CD4-positive, alpha-beta memory T cell (primary cell): ENCODE results near the gene GAPDHS. TPM values are rescaled to one million over a fixed set of nuclear protein-coding genes. Genes with fewer than 3 reads are reported as not detected.

Experiments
- CTCF ChIA-PET: fragments of 350-600 bp; sonication (Branson Sonifier 250); formaldehyde crosslinking; loops from one replicate; lab custom pipeline; 2021; ENCODE audit warnings: inconsistent platforms; ENCODE audit not compliant: partially characterized antibody; lab: Charles Lee
- POLR2A ChIA-PET: fragments of 350-600 bp; sonication (Branson Sonifier 250); formaldehyde crosslinking; loops from one replicate; lab custom pipeline; 2021; ENCODE audit not compliant: partially characterized antibody; lab: Charles Lee
- DNase-seq, 5 donors: peaks; one replicate each; pipeline versions ENCODE4 v3.0.0 to v3.0.0-alpha.2; 2020 to 2022; ENCODE audit warnings: mixed read lengths in 1 of 5
- H3K27ac ChIP-seq: one replicate; pipeline ENCODE4 v1.7.0; 2013; ENCODE audit warnings: low read depth, low read length
- H3K27me3 ChIP-seq: 2 replicates; pipeline ENCODE4 v1.7.0; 2013; ENCODE audit warnings: mild to moderate bottlenecking, low read length, moderate library complexity; ENCODE audit not compliant: insufficient read depth
- H3K36me3 ChIP-seq: 2 replicates; pipeline ENCODE4 v1.7.0; 2013; ENCODE audit warnings: mild to moderate bottlenecking, low read length, moderate library complexity; ENCODE audit not compliant: insufficient read depth
- H3K4me1 ChIP-seq: 2 replicates; pipeline ENCODE4 v1.7.0; 2013; ENCODE audit warnings: mild to moderate bottlenecking, low read length, moderate library complexity; ENCODE audit not compliant: insufficient read depth
- H3K4me3 ChIP-seq, 2 donors: one replicate each; pipeline ENCODE4 v1.7.0; 2013; ENCODE audit warnings: low read length in 2 of 2, mild to moderate bottlenecking in 1 of 2
- H3K9me3 ChIP-seq, 2 donors: one replicate each; pipeline ENCODE4 v1.7.0; 2013; ENCODE audit warnings: low read length in 2 of 2, control low read depth in 1 of 2; ENCODE audit not compliant: control insufficient read depth in 1 of 2
- H3K27ac Mint-ChIP-seq, 7 donors: one replicate each; pipeline ENCODE4 v1.8.0; 2020 to 2021; ENCODE audit warnings: mixed read lengths in 7 of 7, mild to moderate bottlenecking in 6 of 7, inconsistent platforms in 3 of 7, moderate library complexity in 3 of 7
- H3K27me3 Mint-ChIP-seq, 2 donors: one replicate each; pipeline ENCODE4 v1.8.0; 2020 to 2021; ENCODE audit warnings: mixed read lengths in 2 of 2
- H3K36me3 Mint-ChIP-seq, 2 donors: one replicate each; pipeline ENCODE4 v1.8.0; 2020 to 2021; ENCODE audit warnings: mixed read lengths in 2 of 2, inconsistent platforms in 1 of 2, mild to moderate bottlenecking in 1 of 2
- H3K4me1 Mint-ChIP-seq, 4 donors: one replicate each; pipeline ENCODE4 v1.8.0; 2020 to 2021; ENCODE audit warnings: mixed read lengths in 4 of 4, mild to moderate bottlenecking in 1 of 4
- H3K4me3 Mint-ChIP-seq, 8 donors: one replicate each; pipeline ENCODE4 v1.8.0; 2020 to 2021; ENCODE audit warnings: mixed read lengths in 8 of 8, mild to moderate bottlenecking in 7 of 8, moderate library complexity in 6 of 8, inconsistent platforms in 3 of 8
- H3K9me3 Mint-ChIP-seq, 8 donors: one replicate each; pipeline ENCODE4 v1.8.0; 2020 to 2021; ENCODE audit warnings: mixed read lengths in 8 of 8, mild to moderate bottlenecking in 5 of 8, inconsistent platforms in 3 of 8, moderate library complexity in 1 of 8
- intact Hi-C: fragments of 100-400 bp; cut with micrococcal nuclease; formaldehyde crosslinking; loops from one replicate; pipeline ENCODE4 v1.15.1; 2023
- polyA plus RNA-seq, 2 donors: library from polyadenylated mRNA; unstranded; fragments of 300-500 nt; fragmentation: Illumina TruSeq; gene quantifications; one replicate each; pipeline ENCODE4 v1.2.3, GENCODE V29; 2021
- total RNA-seq, 2 experiments: library from RNA; stranded (reverse); gene quantifications; one replicate each; pipeline ENCODE4 v1.2.3, GENCODE V29; 2021

GAPDHS gene
- total and polyA plus RNA-seq, 4 experiments from 2014 or later, result not detected

GRCh38 chr19:35561436-35561835 is 28.2 kb downstream of the GAPDHS start:
- Mint-ChIP-seq H3K4me1 (peaks cover 7 to 13% (median 9%) of the 10 kb centered on the region in 4 donors), H3K4me3 (no peak overlapping the region), H3K27ac (peak overlapping the region in 1 of 7 donors; percentile 57), H3K27me3 (peaks cover 35 to 40% of the 10 kb centered on the region in 2 donors), H3K9me3 (peaks cover 0 to 2% (median 0%) of the 10 kb centered on the region in 8 donors), H3K36me3 (no peaks in the 10 kb centered on the region)
- H3K9me3 ChIP-seq, result no peaks in the 10 kb centered on the region
- ChIA-PET CTCF (no interaction called here), POLR2A (no interaction called here)
- H3K4me3 ChIP-seq, result no peak overlapping the region
- intact Hi-C loops, result no loop called here
- H3K27me3 ChIP-seq, result peaks cover 5% of the 10 kb centered on the region
- no peaks in the 10 kb centered on the region for H3K36me3 ChIP-seq
- no peak overlapping the region for H3K27ac ChIP-seq
- DNase-seq, result no peak
- H3K4me1 ChIP-seq, result peaks cover 12% of the 10 kb centered on the region

- H3K4me3 Mint-ChIP-seq, result no peak overlapping the region
- peaks cover 5% of the 10 kb centered on the region for H3K27me3 ChIP-seq
- H3K27ac Mint-ChIP-seq, result no peak overlapping the region
- DNase-seq, result no peak
- no peaks in the 10 kb centered on the region for H3K36me3 Mint-ChIP-seq
- no peaks in the 10 kb centered on the region for H3K36me3 ChIP-seq
- H3K27ac ChIP-seq, result no peak overlapping the region
- peaks cover 0 to 2% (median 0%) of the 10 kb centered on the region in 8 donors for H3K9me3 Mint-ChIP-seq
- ChIA-PET CTCF (no interaction called here), POLR2A (no interaction called here)
- no peaks in the 10 kb centered on the region for H3K9me3 ChIP-seq
- peaks cover 41 to 44% of the 10 kb centered on the region in 2 donors for H3K27me3 Mint-ChIP-seq
- intact Hi-C loops, result no loop called here
- no peak overlapping the region for H3K4me3 ChIP-seq
- peaks cover 4 to 10% (median 5%) of the 10 kb centered on the region in 4 donors for H3K4me1 Mint-ChIP-seq
- peaks cover 12% of the 10 kb centered on the region for H3K4me1 ChIP-seq
Observed at GRCh38 chr19:35562336-35562735, 29.1 kb downstream of the GAPDHS start.

DNA sequence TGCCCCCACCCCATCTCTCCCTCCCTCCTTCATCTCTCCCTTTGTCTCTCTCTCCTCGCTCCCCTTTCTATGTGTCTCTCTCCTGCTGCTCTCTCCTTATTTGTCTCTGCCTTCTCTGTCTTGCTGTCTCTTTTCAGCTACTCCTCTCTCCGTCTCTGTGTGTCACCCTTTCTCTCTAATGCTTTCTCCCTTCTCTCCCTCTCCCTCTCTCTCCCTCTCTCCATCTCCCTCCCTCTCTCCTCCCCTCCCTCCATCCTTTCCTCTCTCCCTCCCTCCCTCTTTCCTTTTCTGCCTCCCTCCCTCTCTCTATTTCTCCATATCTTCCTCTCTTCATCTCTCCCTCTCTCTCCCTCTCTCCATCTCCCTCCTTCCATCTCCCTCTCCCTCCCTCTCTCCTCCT is 29.5 kb downstream of the GAPDHS start:
- no peak overlapping the region for H3K4me3 Mint-ChIP-seq
- Histone ChIP-seq H3K36me3 (no peaks in the 10 kb centered on the region), H3K4me3 (no peak overlapping the region), H3K9me3 (no peaks in the 10 kb centered on the region), H3K4me1 (peaks cover 11% of the 10 kb centered on the region), H3K27me3 (peaks cover 5% of the 10 kb centered on the region), H3K27ac (no peak overlapping the region)
- peaks cover 3 to 9% (median 5%) of the 10 kb centered on the region in 4 donors for H3K4me1 Mint-ChIP-seq
- H3K9me3 Mint-ChIP-seq, result peaks cover 0 to 2% (median 0%) of the 10 kb centered on the region in 8 donors
- intact Hi-C loops, result no loop called here
- H3K27ac Mint-ChIP-seq, result no peak overlapping the region
- peaks cover 43 to 44% of the 10 kb centered on the region in 2 donors for H3K27me3 Mint-ChIP-seq
- no peaks in the 10 kb centered on the region for H3K36me3 Mint-ChIP-seq
- no peak for DNase-seq
- POLR2A ChIA-PET, result no interaction called here
- CTCF ChIA-PET, result no interaction called here

DNA sequence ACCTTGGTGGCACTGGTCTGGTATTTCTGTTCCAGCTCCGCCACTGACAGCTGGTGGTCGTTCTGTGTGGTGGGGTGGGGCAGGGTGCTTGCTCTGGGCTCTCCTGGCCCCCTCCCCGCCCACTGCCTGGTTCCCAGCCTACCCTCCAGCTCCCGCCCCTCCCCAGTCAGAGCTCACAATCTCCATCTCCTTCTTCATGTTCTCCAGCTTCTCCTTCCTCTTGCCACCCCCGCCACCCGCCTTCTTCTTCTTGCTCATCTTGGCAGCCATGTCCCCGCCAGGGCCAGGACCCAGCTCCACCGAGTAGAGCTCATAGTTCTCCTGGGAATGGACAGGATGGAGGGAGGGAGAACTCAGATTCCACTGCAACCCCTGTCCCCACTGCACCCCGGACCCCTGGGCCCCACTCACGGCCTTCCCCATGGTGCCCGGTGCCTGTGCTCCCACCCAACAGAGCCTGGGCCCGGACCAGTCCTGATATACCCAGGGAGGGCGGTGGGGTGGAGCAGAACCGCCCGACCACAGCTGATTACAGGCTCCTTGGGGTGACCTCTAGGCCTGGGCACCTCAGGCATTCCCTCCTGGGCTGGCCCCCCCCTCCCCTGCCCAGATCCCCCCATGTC is 30.1 kb downstream of the GAPDHS start, which contains the start of gene ATP4A:
ATP4A (minus strand) TSS at position 452 of the 623 bp plus-strand sequence; CDS start at position 423, 29 bp downstream.
- no peak within 1 kb of the TSS for H3K4me3 Mint-ChIP-seq
- peaks cover 5% of the 10 kb centered on the region for H3K27me3 ChIP-seq
- H3K9me3 Mint-ChIP-seq, result peaks cover 0 to 2% (median 0%) of the 10 kb centered on the region in 8 donors
- no peaks in the 10 kb centered on the region for H3K36me3 ChIP-seq
- H3K27ac ChIP-seq, result no peak within 1 kb of the TSS
- POLR2A ChIA-PET, result no interaction called here
- H3K9me3 ChIP-seq, result no peaks in the 10 kb centered on the region
- H3K36me3 Mint-ChIP-seq, result no peaks in the 10 kb centered on the region
- H3K27me3 Mint-ChIP-seq, result peaks cover 42 to 45% of the 10 kb centered on the region in 2 donors
- H3K4me1 Mint-ChIP-seq, result peaks cover 2 to 8% (median 4%) of the 10 kb centered on the region in 4 donors
- intact Hi-C loops, result no loop called here
- no peak within 1 kb of the TSS for H3K4me3 ChIP-seq
- CTCF ChIA-PET, result no interaction called here
- no peak for DNase-seq
- peaks cover 6% of the 10 kb centered on the region for H3K4me1 ChIP-seq
- H3K27ac Mint-ChIP-seq, result no peak within 1 kb of the TSS

- no peak overlapping the region for H3K4me3 Mint-ChIP-seq
- H3K36me3 Mint-ChIP-seq, result no peaks in the 10 kb centered on the region
- Histone ChIP-seq H3K27ac (no peak overlapping the region), H3K27me3 (no peaks in the 10 kb centered on the region), H3K36me3 (no peaks in the 10 kb centered on the region), H3K4me1 (no peaks in the 10 kb centered on the region), H3K4me3 (no peak overlapping the region), H3K9me3 (no peaks in the 10 kb centered on the region)
- no peak for DNase-seq
- peaks cover 35 to 47% of the 10 kb centered on the region in 2 donors for H3K27me3 Mint-ChIP-seq
- H3K27ac Mint-ChIP-seq, result no peak overlapping the region
- POLR2A ChIA-PET, result no interaction called here
- CTCF ChIA-PET, result interaction anchor here (1.7 kb wide), 1 partner anchor 17 kb away, joined by 4 read pairs; no protein-coding TSS in a partner anchor
- no peaks in the 10 kb centered on the region for H3K4me1 Mint-ChIP-seq
- H3K9me3 Mint-ChIP-seq, result peaks cover 0 to 2% (median 0%) of the 10 kb centered on the region in 8 donors
- intact Hi-C loops, result no loop called here
Observed at GRCh38 chr19:35565016-35565856, 32.0 kb downstream of the GAPDHS start.

- H3K4me3 Mint-ChIP-seq, result no peak overlapping the region
- CTCF ChIA-PET, result interaction anchor here (1.7 kb wide), 1 partner anchor 18 kb away, joined by 4 read pairs; no protein-coding TSS in a partner anchor
- Histone ChIP-seq H3K27me3 (no peaks in the 10 kb centered on the region), H3K4me3 (no peak overlapping the region), H3K36me3 (no peaks in the 10 kb centered on the region), H3K4me1 (no peaks in the 10 kb centered on the region), H3K27ac (no peak overlapping the region), H3K9me3 (no peaks in the 10 kb centered on the region)
- no peak for DNase-seq
- H3K27ac Mint-ChIP-seq, result no peak overlapping the region
- intact Hi-C loops, result no loop called here
- H3K36me3 Mint-ChIP-seq, result no peaks in the 10 kb centered on the region
- no peaks in the 10 kb centered on the region for H3K4me1 Mint-ChIP-seq
- POLR2A ChIA-PET, result no interaction called here
- peaks cover 30 to 47% of the 10 kb centered on the region in 2 donors for H3K27me3 Mint-ChIP-seq
- peaks cover 0 to 2% (median 0%) of the 10 kb centered on the region in 8 donors for H3K9me3 Mint-ChIP-seq
Observed at GRCh38 chr19:35566738-35567137, 33.5 kb downstream of the GAPDHS start.

GRCh38 chr19:35569281-35569781 is 36.1 kb downstream of the GAPDHS start:
- Histone ChIP-seq H3K4me3 (no peak overlapping the region), H3K4me1 (no peaks in the 10 kb centered on the region), H3K27ac (no peak overlapping the region), H3K27me3 (no peaks in the 10 kb centered on the region), H3K36me3 (no peaks in the 10 kb centered on the region), H3K9me3 (no peaks in the 10 kb centered on the region)
- peak overlapping the region in 1 of 7 donors; percentile 66 for H3K27ac Mint-ChIP-seq
- ChIA-PET CTCF (no interaction called here), POLR2A (no interaction called here)
- peaks cover 23 to 37% of the 10 kb centered on the region in 2 donors for H3K27me3 Mint-ChIP-seq
- H3K9me3 Mint-ChIP-seq, result peaks cover 0 to 9% (median 4%) of the 10 kb centered on the region in 8 donors
- H3K4me3 Mint-ChIP-seq, result no peak overlapping the region
- H3K36me3 Mint-ChIP-seq, result no peaks in the 10 kb centered on the region
- DNase-seq, result no peak
- no peaks in the 10 kb centered on the region for H3K4me1 Mint-ChIP-seq
- intact Hi-C loops, result no loop called here
